Activated naive CD4-positive, alpha-beta T cell (primary cell): ENCODE data around the gene B3GNT4.
"Not testable (repeated sequence)": the region's sequence is repeated elsewhere in the genome, so short reads cannot be mapped to it uniquely, and the experiment has no call there.

Experiments used
- DNase-seq, 4 experiments: peaks; one replicate each; lab custom pipeline; 2025; lab: John Stamatoyannopoulos, UW

The B3GNT4 gene

GRCh38 chr12:122216445-122216844, 12.9 kb downstream of the B3GNT4 start:
- no peak for DNase-seq

DNA sequence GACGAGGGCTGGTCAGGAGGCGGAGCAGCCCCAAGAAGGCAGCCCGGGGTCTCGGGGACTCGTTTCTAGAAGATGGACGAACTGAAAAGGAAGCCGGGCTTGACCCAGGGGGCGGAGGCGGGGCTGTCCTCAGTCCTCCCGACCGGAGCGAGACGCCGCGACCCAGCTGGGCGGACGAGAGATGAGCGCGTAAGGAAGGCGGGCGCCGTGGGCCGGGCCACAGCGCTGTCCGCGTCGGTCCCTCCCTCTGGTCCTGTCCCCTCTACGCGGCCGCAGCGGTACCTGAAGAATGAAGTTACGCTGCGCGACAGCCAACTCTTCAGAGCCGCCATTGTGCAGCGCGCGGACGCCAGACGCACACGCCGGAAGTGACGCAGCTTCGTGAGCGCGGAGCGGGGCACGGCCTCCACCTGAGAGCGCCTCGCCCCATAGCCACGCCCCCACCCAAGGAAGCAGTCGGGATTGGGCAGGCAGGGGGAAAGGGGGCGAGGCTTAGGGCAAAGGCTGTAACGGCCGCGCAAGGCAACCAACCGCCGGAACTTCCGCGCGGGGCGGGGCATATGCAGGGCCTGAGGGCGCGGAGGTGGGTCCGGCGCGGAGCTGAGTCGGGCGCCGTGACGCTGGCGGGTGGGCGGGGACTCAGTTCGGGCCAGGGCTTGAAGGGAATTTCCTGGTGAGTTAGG, 22.3 kb downstream of the B3GNT4 start, which contains the start of gene DIABLO:
Gene DIABLO (minus strand): TSS at position 370 of the 683 bp plus-strand sequence. CDS start 38 bp downstream, at position 332.
- peak; percentile 99 to 100 (median 99) for DNase-seq

DNA sequence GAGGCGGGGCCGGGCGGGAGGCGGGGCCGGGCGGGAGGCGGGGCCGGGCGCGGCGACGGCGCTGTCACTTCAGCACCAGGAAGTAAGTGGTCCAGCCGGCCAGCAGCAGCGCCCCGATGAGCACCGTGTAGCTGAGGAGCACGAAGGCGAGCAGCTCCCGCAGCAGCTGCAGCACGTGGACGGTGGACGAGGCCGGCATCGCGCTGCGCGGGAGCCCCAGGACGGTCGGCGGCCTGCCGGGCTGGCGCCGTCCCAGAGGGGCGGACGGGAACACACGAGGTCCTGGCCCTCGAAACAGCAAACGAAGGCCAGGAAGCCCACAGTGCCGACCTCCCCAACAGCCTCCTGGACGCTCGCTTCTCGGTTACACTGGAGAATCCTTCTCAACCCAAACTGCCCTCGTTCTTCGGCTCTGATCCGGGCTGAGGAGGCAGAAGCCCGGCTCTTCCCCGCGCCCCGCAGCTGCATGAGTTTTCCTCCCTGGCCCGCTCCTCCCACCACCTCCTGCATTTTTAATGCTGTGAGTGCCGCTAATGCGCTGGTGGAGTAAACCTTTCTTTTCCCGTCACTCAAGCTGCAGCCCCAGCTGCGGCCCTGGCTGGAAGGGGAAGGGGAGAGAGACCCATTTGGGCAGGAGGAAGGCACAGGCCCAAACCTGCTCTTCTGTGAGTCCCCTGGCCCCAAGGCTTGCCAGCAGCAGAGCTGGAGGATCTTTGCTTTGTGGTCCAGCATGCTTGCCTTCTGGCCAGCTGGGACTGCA, 23.0 kb downstream of the B3GNT4 start:
- DNase-seq: no peak

- DNase-seq: no peak
Observed at GRCh38 chr12:122227341-122227740, 23.8 kb downstream of the B3GNT4 start.

DNA sequence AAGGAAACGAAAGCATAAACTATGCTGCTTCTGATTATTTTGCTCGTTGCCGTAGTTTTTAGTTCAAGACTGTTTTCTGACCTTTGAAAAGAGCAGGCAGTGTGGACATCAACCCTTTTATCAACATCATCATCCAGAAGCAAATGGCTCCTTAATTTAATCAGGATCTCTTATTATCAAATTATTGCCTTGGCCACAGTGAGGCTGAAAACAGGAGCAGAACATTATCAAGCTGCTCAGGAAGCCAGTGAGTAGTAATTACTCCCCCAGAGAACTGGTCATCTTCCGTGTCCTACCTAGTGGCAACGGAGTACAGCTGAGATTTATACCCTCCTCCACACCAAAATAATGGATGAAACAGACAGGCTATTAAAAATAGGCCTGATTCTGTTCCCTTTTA, 24.6 kb downstream of the B3GNT4 start:
- DNase-seq: no peak

- no peak for DNase-seq
Observed at GRCh38 chr12:122230798-122231197, 27.3 kb downstream of the B3GNT4 start.

- no peak for DNase-seq
Observed at GRCh38 chr12:122232691-122233090, 29.2 kb downstream of the B3GNT4 start.

DNA sequence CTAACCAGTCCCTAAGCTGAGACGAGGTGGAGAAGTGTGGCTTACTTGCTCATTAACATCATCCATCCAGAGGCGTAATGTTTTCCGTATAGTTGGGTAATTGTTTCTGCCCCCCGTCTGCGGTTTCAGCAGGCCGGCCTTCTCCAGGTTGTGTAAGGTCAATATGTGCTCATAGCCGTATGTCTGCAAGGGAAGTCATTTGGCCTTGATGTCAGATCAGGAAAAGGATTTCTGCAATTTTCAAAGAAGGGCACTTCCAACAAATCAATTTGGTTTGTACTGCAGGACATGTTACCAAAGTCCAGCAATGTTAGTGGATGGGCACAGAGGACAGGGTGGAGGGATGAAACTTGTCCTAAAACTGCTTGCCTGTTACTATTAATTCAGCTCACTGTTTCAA, 32.2 kb downstream of the B3GNT4 start:
- no peak for DNase-seq

DNA sequence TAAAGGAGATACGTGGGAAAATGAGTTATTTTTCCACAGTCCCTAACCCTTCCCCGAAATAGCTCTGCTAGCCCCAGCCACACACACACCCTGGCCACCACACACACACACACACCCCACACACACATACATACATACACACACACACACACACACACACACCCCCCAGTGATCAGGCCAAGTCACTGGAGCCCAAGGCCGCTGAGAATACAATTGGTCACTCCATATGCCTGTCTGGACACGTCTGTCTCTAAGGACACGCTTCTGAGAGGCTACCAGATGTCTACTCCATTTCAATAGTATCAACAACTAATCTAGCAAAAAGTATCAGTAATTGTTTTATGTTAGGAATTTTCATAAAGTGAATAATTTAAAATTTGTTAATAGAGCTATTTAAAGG, 35.4 kb downstream of the B3GNT4 start:
- DNase-seq: no peak

GRCh38 chr12:122243965-122244364, 40.5 kb downstream of the B3GNT4 start:
- DNase-seq: no peak

GRCh38 chr12:122244565-122245371, 41.3 kb downstream of the B3GNT4 start:
- no peak for DNase-seq

DNA sequence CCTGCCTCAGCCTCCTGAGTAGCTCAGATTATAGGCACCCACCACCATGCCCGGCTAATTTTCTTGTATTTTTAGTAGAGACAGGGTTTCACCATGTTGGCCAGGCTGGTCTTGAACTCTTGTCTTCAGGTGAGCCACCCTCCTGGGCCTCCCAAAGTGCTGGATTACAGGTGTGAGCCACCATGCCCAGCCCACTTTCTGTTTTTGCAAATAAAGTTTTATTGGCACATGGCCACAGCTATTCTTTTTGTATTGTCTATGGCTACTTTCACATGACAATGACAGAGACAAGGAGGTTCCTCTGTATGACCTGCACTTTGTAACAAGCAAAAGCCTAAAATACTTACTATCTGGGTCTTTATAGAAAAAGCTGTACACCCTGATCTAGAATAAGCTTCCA, 42.0 kb downstream of the B3GNT4 start:
- no peak for DNase-seq

- no peak for DNase-seq
Observed at GRCh38 chr12:122250047-122250446, 46.5 kb downstream of the B3GNT4 start.

DNA sequence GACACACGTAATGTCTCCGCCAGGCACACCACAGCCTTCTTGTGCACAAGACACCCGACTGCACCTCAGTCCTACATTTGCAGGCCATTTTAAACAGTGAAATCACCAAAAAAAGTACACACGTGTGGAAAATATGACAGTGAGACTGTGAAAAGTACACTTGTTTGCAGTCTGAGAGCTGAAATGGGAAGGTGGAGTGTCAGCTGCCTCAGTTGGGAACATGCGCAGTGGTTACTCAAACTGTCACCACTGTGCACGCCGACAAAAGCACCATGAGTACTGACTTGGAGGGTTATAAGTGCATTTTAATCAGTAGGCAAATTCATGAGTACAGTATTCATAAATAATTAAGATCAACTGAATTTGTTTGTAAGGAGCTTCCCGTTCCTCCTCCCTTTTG, 47.0 kb downstream of the B3GNT4 start:
- DNase-seq: no peak

GRCh38 chr12:122258462-122258861, 55.0 kb downstream of the B3GNT4 start:
- not testable (repeated sequence) for DNase-seq
